ENCODE measurements around the gene MID2. TPM values are rescaled to one million over a fixed set of nuclear protein-coding genes. Genes with fewer than 3 reads are reported as not detected.
"Not testable (repeated sequence)": the region's sequence is repeated elsewhere in the genome, so short reads cannot be mapped to it uniquely, and the experiment has no call there.

Gene MID2
- total and polyA plus RNA-seq, 2 donors from 2014 or later = 2.7 to 16.5 TPM

- Histone ChIP-seq H3K27me3 (ENCODE audit: control insufficient read depth, insufficient read depth, low read length) (peaks cover 2% of the 10 kb centered on the region), H3K27ac (ENCODE audit: low read depth in 2 of 2, low read length in 2 of 2) (no peak overlapping the region), H3K9me3 (ENCODE audit: control insufficient read depth in 2 of 3, insufficient read depth in 1 of 3, low read length in 3 of 3) (no peaks in the 10 kb centered on the region), H3K4me3 (ENCODE audit: low read length in 3 of 3) (peak overlapping the region in 1 of 3 donors; percentile 28), H3K4me1 (ENCODE audit: control insufficient read depth in 2 of 3, insufficient read depth in 2 of 3, low read depth in 1 of 3, low read length in 3 of 3) (peaks cover 0 to 4% (median 0%) of the 10 kb centered on the region in 3 donors), H3K36me3 (ENCODE audit: control insufficient read depth in 2 of 3, insufficient read depth in 3 of 3, low read length in 3 of 3) (no peaks in the 10 kb centered on the region), H3K9ac (ENCODE audit: low read length in 3 of 3) (no peak overlapping the region)
- no peak for TF ChIP-seq CTCF (IDR thresholded peaks at IDR 0.05; ENCODE audit: borderline replicate concordance, extremely low read depth, insufficient read depth)
- DNase-seq = peak; percentile 6 to 49 (median 13)
- FAIRE-seq = no peak
- intact Hi-C loops (cut with DNase I) = no loop called here
These were observed 110.2 kb downstream of the MID2 start for GRCh38 chrX:107935664-107936433.

- FAIRE-seq = no peak
- no peaks in the 10 kb centered on the region for H3K36me3 ChIP-seq (ENCODE audit: control insufficient read depth in 2 of 3, insufficient read depth in 3 of 3, low read length in 3 of 3)
These were observed 110.7 kb downstream of the MID2 start for GRCh38 chrX:107936434-107936730.

GRCh38 chrX:107940095-107940494 is 114.4 kb downstream of the MID2 start:
- intact Hi-C loops (cut with DNase I) = no loop called here
- TF ChIP-seq CTCF (IDR thresholded peaks at IDR 0.05; ENCODE audit: borderline replicate concordance, extremely low read depth, insufficient read depth) = no peak
- H3K4me1 ChIP-seq (ENCODE audit: control insufficient read depth in 2 of 3, insufficient read depth in 2 of 3, low read depth in 1 of 3, low read length in 3 of 3) = peaks cover 0 to 4% (median 0%) of the 10 kb centered on the region in 3 donors
- no peak for DNase-seq
- no peak overlapping the region for H3K4me3 ChIP-seq (ENCODE audit: low read length in 3 of 3)
- H3K27ac ChIP-seq (ENCODE audit: low read depth in 2 of 2, low read length in 2 of 2) = no peak overlapping the region
- H3K9me3 ChIP-seq (ENCODE audit: control insufficient read depth in 2 of 3, insufficient read depth in 1 of 3, low read length in 3 of 3) = no peaks in the 10 kb centered on the region
- no peaks in the 10 kb centered on the region for H3K36me3 ChIP-seq (ENCODE audit: control insufficient read depth in 2 of 3, insufficient read depth in 3 of 3, low read length in 3 of 3)
- FAIRE-seq = no peak
- no peak overlapping the region for H3K9ac ChIP-seq (ENCODE audit: low read length in 3 of 3)
- peaks cover 2% of the 10 kb centered on the region for H3K27me3 ChIP-seq (ENCODE audit: control insufficient read depth, insufficient read depth, low read length)

More at GRCh38 chrX:107936434-107936730, 110.7 kb downstream of the MID2 start:
- intact Hi-C loops (cut with DNase I) = no loop called here
- H3K27ac ChIP-seq (ENCODE audit: low read depth in 2 of 2, low read length in 2 of 2) = no peak overlapping the region
- TF ChIP-seq CTCF (IDR thresholded peaks at IDR 0.05; ENCODE audit: borderline replicate concordance, extremely low read depth, insufficient read depth) = no peak
- no peak for DNase-seq
- H3K9me3 ChIP-seq (ENCODE audit: control insufficient read depth in 2 of 3, insufficient read depth in 1 of 3, low read length in 3 of 3) = no peaks in the 10 kb centered on the region
- peaks cover 2% of the 10 kb centered on the region for H3K27me3 ChIP-seq (ENCODE audit: control insufficient read depth, insufficient read depth, low read length)
- H3K4me1 ChIP-seq (ENCODE audit: control insufficient read depth in 2 of 3, insufficient read depth in 2 of 3, low read depth in 1 of 3, low read length in 3 of 3) = peaks cover 0 to 4% (median 0%) of the 10 kb centered on the region in 3 donors
- H3K9ac ChIP-seq (ENCODE audit: low read length in 3 of 3) = no peak overlapping the region
- no peak overlapping the region for H3K4me3 ChIP-seq (ENCODE audit: low read length in 3 of 3)

GRCh38 chrX:107955337-107955736 is 129.7 kb downstream of the MID2 start:
- intact Hi-C loops (cut with DNase I); DNase-seq; FAIRE-seq: not testable (repeated sequence)

More at GRCh38 chrX:107955337-107955736, 129.7 kb downstream of the MID2 start:
- not testable (repeated sequence) for H3K27me3 ChIP-seq (ENCODE audit: control insufficient read depth, insufficient read depth, low read length); H3K9ac ChIP-seq (ENCODE audit: low read length in 3 of 3); H3K4me3 ChIP-seq (ENCODE audit: low read length in 3 of 3); H3K4me1 ChIP-seq (ENCODE audit: control insufficient read depth in 2 of 3, insufficient read depth in 2 of 3, low read depth in 1 of 3, low read length in 3 of 3); H3K27ac ChIP-seq (ENCODE audit: low read depth in 2 of 2, low read length in 2 of 2); H3K9me3 ChIP-seq (ENCODE audit: control insufficient read depth in 2 of 3, insufficient read depth in 1 of 3, low read length in 3 of 3); H3K36me3 ChIP-seq (ENCODE audit: control insufficient read depth in 2 of 3, insufficient read depth in 3 of 3, low read length in 3 of 3)

Measured in kidney (tissue), 14 donors.